RWPE2 (cell line): Measurements from ENCODE around the gene YIPF3.
"Not testable (repeated sequence)": the region's sequence is repeated elsewhere in the genome, so short reads cannot be mapped to it uniquely, and the experiment has no call there.

ENCODE experiments used
- ATAC-seq: fragments of 200-7000 bp; cut with Tn5 transposase; 3 replicates; pipeline ENCODE4 v1.9.1; 2021; ENCODE audit warnings: low read depth
- DNase-seq: peaks from one replicate; pipeline ENCODE4 v3.0.0-alpha.2; 2020; ENCODE audit warnings: low spot score
- H3K27ac ChIP-seq: fragments of 450-650 bp; 2 replicates; pipeline ENCODE4 v1.5.1; 2017; ENCODE audit warnings: mild to moderate bottlenecking; ENCODE audit not compliant: poor library complexity, severe bottlenecking
- H3K27me3 ChIP-seq: fragments of 250-450 bp; sonication (Bioruptor Pico); 2 replicates; pipeline ENCODE4 v1.5.1; 2021; ENCODE audit warnings: mild to moderate bottlenecking, moderate library complexity; ENCODE audit not compliant: insufficient read depth, poor library complexity, severe bottlenecking
- H3K36me3 ChIP-seq: fragments of 250-450 bp; sonication (Bioruptor Pico); 2 replicates; pipeline ENCODE4 v1.5.1; 2020; ENCODE audit warnings: low read depth, mild to moderate bottlenecking, moderate library complexity
- H3K4me1 ChIP-seq: fragments of 250-450 bp; sonication (Bioruptor Pico); 2 replicates; pipeline ENCODE4 v1.5.1; 2021; ENCODE audit warnings: mild to moderate bottlenecking, moderate library complexity; ENCODE audit not compliant: insufficient read depth, poor library complexity, severe bottlenecking
- H3K4me3 ChIP-seq: fragments of 250-450 bp; sonication (Bioruptor Pico); 2 replicates; pipeline ENCODE4 v1.5.1; 2021; ENCODE audit warnings: mild to moderate bottlenecking, moderate library complexity; ENCODE audit not compliant: severe bottlenecking
- H3K9me3 ChIP-seq: fragments of 250-450 bp; sonication (Bioruptor Pico); 2 replicates; pipeline ENCODE4 v1.5.1; 2021; ENCODE audit warnings: mild to moderate bottlenecking, moderate library complexity; ENCODE audit not compliant: severe bottlenecking
- CTCF ChIP-seq: fragments of 450-650 bp; IDR thresholded peaks from one replicate; pipeline ENCODE4 v1.5.1; 2017; ENCODE audit warnings: mild to moderate bottlenecking, moderate library complexity; ENCODE audit not compliant: poor library complexity, severe bottlenecking

YIPF3 gene

GRCh38 chr6:43541774-43542471 is 25.2 kb upstream of the YIPF3 start:
- no peaks in the 10 kb centered on the region for H3K27me3 ChIP-seq
- DNase-seq: no peak
- TF ChIP-seq CTCF: no peak
- no peaks in the 10 kb centered on the region for H3K9me3 ChIP-seq
- H3K4me1 ChIP-seq: no peaks in the 10 kb centered on the region
- no peak for ATAC-seq
- H3K36me3 ChIP-seq: peaks cover 95% of the 10 kb centered on the region
- no peak overlapping the region for H3K27ac ChIP-seq
- no peak overlapping the region for H3K4me3 ChIP-seq

- H3K27me3 ChIP-seq: no peaks in the 10 kb centered on the region
- ATAC-seq: no peak
- no peak overlapping the region for H3K4me3 ChIP-seq
- H3K4me1 ChIP-seq: no peaks in the 10 kb centered on the region
- no peak for DNase-seq
- no peak for TF ChIP-seq CTCF
- no peak overlapping the region for H3K27ac ChIP-seq
- H3K36me3 ChIP-seq: peaks cover 87% of the 10 kb centered on the region
- no peaks in the 10 kb centered on the region for H3K9me3 ChIP-seq
Observed at GRCh38 chr6:43540507-43540906, 23.8 kb upstream of the YIPF3 start.

GRCh38 chr6:43539409-43539808 is 22.7 kb upstream of the YIPF3 start:
- not testable (repeated sequence) for H3K9me3 ChIP-seq, DNase-seq, H3K27me3 ChIP-seq, H3K27ac ChIP-seq, H3K4me3 ChIP-seq, ATAC-seq, H3K4me1 ChIP-seq
- H3K36me3 ChIP-seq: peaks cover 84% of the 10 kb centered on the region

- not testable (repeated sequence) for H3K9me3 ChIP-seq, ATAC-seq, H3K27me3 ChIP-seq, H3K27ac ChIP-seq, DNase-seq, H3K4me3 ChIP-seq, H3K4me1 ChIP-seq
- peaks cover 84% of the 10 kb centered on the region for H3K36me3 ChIP-seq
Observed at GRCh38 chr6:43538986-43539385, 22.3 kb upstream of the YIPF3 start.

GRCh38 chr6:43532201-43532600 is 15.5 kb upstream of the YIPF3 start:
- no peaks in the 10 kb centered on the region for H3K4me1 ChIP-seq
- no peak overlapping the region for H3K27ac ChIP-seq
- no peak for ATAC-seq
- H3K36me3 ChIP-seq: peaks cover 88% of the 10 kb centered on the region
- no peaks in the 10 kb centered on the region for H3K9me3 ChIP-seq
- no peak overlapping the region for H3K4me3 ChIP-seq
- no peaks in the 10 kb centered on the region for H3K27me3 ChIP-seq
- DNase-seq: no peak
- TF ChIP-seq CTCF: no peak

GRCh38 chr6:43524483-43524961 is 7.8 kb upstream of the YIPF3 start:
- H3K27ac ChIP-seq: no peak overlapping the region
- TF ChIP-seq CTCF: no peak
- no peaks in the 10 kb centered on the region for H3K4me1 ChIP-seq
- ATAC-seq (no peak), DNase-seq (no peak)
- no peaks in the 10 kb centered on the region for H3K27me3 ChIP-seq
- no peak overlapping the region for H3K4me3 ChIP-seq
- peaks cover 98% of the 10 kb centered on the region for H3K36me3 ChIP-seq
- no peaks in the 10 kb centered on the region for H3K9me3 ChIP-seq
